Prostate gland (tissue), 2 donors: ENCODE results near the gene STRN3. TPM values are rescaled to one million over a fixed set of nuclear protein-coding genes. Genes with fewer than 3 reads are reported as not detected.
"Not testable (repeated sequence)": the region's sequence is repeated elsewhere in the genome, so short reads cannot be mapped to it uniquely, and the experiment has no call there.

Experiments
- DNase-seq: peaks from one replicate; pipeline ENCODE4 v3.0.0-alpha.2; 2019; ENCODE audit warnings: low spot score
- H3K27ac ChIP-seq, 2 donors: fragments of 200-600 bp; sonication (generic); 2 replicates each; pipeline ENCODE4 v1.5.1; 2017 to 2019
- H3K27me3 ChIP-seq: fragments of 200-600 bp; sonication (generic); replicated peaks from 2 replicates; pipeline ENCODE4 v1.5.1; 2019; ENCODE audit not compliant: insufficient read depth
- H3K36me3 ChIP-seq, 2 donors: fragments of 200-600 bp; sonication (generic); 1 replicate in 1 of 2; 2 replicates in 1 of 2; pipeline versions ENCODE4 v1.5.1 to v1.8.1; 2017 to 2019
- H3K4me1 ChIP-seq: fragments of 200-600 bp; sonication (generic); replicated peaks from 2 replicates; pipeline ENCODE4 v1.5.1; 2019
- H3K4me3 ChIP-seq, 2 donors: fragments of 200-600 bp; sonication (generic); 2 replicates each; pipeline ENCODE4 v1.5.1; 2017 to 2019
- H3K9me3 ChIP-seq: fragments of 200-600 bp; sonication (generic); 2 replicates; pipeline ENCODE4 v1.5.1; 2017
- POLR2A ChIP-seq: fragments of 450-650 bp; IDR thresholded peaks from one replicate; pipeline ENCODE4 v1.6.1; 2016; ENCODE audit warnings: antibody characterized with exemption, mild to moderate bottlenecking
- POLR2AphosphoS5 ChIP-seq: sonication (generic); formaldehyde crosslinking; IDR thresholded peaks from one replicate; pipeline ENCODE4 v1.6.1; 2017; ENCODE audit warnings: antibody characterized with exemption
- WGBS: methylation state at CpG from one replicate; pipeline ENCODE4 v1.1.5; 2018; 5-methylcytosine and 5-hydroxymethylcytosine counted together
- intact Hi-C: fragments of 100-400 bp; cut with DNase I; formaldehyde crosslinking; loops from one replicate; pipeline ENCODE4 v1.14.2; 2022
- total RNA-seq, 2 donors: library from RNA; depleted of rRNA; stranded (reverse); fragments of >200 nt; gene quantifications; one replicate each; pipeline ENCODE4 v1.1.0, GENCODE V29; 2016
- TF ChIP-seq, protein P1 (sequence below), 4 experiments: fragments of 200-600 bp in 2 of 4; fragments of 450-650 bp in 2 of 4; sonication (generic) in 2 of 4; IDR thresholded peaks; 1 replicate in 3 of 4; 2 replicates in 1 of 4; pipeline ENCODE4 v1.5.1; 2016 to 2019; ENCODE audit warnings: antibody characterized with exemption in 4 of 4, mild to moderate bottlenecking in 2 of 4, moderate library complexity in 2 of 4

STRN3 gene
- total RNA-seq, 2 donors from 2014 or later, result 25.6 to 40.5 TPM

DNA sequence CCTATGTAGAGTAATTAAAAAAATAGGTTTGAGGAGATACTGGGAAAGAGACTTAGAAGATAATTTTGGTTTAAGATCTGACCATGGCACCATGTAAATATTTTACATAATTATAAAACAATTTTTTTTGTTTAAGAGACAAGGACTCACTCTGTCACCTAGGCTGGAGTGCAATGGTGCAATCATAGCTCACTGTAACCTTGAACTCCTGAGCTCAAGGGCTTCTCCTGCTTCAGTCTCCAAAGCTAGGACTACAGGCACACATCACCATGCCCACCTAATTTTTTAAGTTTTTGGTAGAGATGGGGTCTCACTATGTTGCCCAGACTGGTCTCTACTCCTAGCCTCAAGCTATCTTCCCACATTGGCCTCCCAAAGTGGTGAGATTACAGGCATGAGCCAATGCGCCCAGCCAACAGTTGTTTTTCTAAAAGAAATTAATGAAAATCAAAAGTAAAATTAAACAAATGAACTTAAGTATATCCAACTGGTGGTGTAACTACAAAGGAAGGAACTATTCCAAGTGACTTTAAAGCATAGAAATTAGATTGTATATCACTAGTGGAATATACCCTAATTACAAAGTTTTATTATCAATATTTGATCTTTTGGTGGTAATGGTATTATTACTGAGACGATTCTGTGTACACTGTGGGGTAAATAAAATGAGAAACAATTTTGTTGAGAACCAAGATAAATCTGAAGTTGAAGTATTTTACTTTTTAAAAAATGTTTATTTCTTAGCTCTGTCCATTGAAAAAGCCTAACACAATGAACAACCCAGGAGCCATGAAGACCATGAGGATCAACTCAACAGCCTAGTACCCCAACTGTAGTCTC is 122.7 kb downstream of the STRN3 start:
- H3K36me3 ChIP-seq, result no peaks in the 10 kb centered on the region
- WGBS, result 93% methylated on average over 2 of the region's 2 CpGs

DNA sequence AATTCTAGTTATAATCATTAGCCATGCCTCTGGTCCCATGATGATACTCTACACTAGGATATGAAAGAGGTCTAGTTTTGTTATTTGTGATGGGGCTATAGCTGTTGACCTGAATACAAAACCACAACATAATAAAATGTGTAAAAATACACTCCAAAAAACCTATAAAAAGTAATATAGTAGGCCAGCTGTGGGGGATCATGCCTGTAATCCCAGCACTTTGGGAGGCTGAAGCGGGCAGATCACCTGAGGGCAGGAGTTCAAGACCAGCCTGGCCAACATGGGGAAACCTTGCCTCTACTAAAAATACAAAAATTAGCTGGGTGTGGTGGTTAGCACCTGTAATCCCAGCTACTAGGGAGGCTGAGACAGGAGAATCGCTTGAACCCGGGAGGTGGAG is 129.1 kb downstream of the STRN3 start:
- H3K9me3 ChIP-seq, H3K27me3 ChIP-seq, H3K36me3 ChIP-seq, DNase-seq, intact Hi-C loops, H3K4me3 ChIP-seq, H3K27ac ChIP-seq: not testable (repeated sequence)
- H3K4me1 ChIP-seq, result peaks cover 10% of the 10 kb centered on the region
- 65% methylated on average over 3 of the region's 3 CpGs for WGBS

More for the DNA sequence above, 122.7 kb downstream of the STRN3 start:
- Histone ChIP-seq H3K27me3 (no peaks in the 10 kb centered on the region), H3K4me3 (no peak overlapping the region), H3K27ac (no peak overlapping the region), H3K9me3 (no peaks in the 10 kb centered on the region), H3K4me1 (no peaks in the 10 kb centered on the region)
- intact Hi-C loops, result no loop called here
- TF ChIP-seq POLR2A, result no peak
- DNase-seq, result no peak

DNA sequence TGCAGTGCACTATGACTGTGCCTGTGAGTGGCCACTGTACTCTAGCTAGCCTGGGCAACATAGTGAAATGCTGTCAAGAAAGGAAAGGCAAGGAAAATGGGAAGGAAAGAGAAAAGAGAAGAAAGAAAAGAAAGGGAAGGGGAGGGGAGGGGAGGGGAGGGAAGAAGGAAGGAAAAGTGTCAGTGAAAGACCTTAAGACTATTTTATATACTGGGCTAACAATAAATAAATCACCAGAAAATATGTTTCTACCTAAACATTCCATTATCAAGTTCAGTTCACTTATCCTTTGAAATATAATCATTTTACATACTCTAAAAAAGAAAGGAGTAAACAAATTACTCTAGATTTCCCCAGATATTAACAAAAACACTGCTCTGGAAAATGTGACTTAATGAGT is 129.7 kb downstream of the STRN3 start:
- no peak for DNase-seq
- TF ChIP-seq, protein P1, sequence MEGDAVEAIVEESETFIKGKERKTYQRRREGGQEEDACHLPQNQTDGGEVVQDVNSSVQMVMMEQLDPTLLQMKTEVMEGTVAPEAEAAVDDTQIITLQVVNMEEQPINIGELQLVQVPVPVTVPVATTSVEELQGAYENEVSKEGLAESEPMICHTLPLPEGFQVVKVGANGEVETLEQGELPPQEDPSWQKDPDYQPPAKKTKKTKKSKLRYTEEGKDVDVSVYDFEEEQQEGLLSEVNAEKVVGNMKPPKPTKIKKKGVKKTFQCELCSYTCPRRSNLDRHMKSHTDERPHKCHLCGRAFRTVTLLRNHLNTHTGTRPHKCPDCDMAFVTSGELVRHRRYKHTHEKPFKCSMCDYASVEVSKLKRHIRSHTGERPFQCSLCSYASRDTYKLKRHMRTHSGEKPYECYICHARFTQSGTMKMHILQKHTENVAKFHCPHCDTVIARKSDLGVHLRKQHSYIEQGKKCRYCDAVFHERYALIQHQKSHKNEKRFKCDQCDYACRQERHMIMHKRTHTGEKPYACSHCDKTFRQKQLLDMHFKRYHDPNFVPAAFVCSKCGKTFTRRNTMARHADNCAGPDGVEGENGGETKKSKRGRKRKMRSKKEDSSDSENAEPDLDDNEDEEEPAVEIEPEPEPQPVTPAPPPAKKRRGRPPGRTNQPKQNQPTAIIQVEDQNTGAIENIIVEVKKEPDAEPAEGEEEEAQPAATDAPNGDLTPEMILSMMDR (IDR thresholded peaks at IDR 0.05), result no peak
- TF ChIP-seq POLR2AphosphoS5, result no peak
- Histone ChIP-seq H3K4me3 (no peak overlapping the region), H3K4me1 (peaks cover 10% of the 10 kb centered on the region), H3K27ac (peak overlapping the region in 1 of 2 donors; percentile 18), H3K9me3 (no peaks in the 10 kb centered on the region), H3K36me3 (no peaks in the 10 kb centered on the region), H3K27me3 (no peaks in the 10 kb centered on the region)
- intact Hi-C loops, result no loop called here

DNA sequence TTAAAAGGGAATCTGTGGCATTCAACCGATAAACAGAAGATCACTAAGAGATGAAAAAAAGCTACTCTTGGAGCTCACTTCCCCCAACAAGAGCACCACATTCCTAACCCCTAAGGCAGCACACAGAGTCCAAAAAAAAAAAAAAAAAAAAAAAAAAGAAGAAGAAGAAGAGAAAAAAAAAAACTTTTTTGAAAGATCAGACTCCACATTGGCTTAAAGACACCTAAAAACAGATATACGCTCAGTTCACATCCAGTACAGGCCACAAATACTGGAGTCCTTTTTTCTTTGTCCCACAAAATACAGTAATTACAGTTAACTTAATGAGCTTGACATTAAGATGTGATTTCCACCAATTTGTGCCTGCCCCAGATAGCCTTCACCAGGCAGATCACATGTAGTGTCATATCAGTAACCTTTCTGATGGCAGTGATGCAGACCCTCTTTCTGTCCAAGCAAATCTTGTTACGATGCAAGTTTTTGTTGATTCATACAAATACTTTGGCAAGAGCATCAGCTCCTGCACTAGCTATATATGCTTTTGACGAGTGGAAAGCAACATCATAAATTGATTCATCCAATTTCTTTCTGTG is 131.2 kb downstream of the STRN3 start:
- no peaks in the 10 kb centered on the region for H3K27me3 ChIP-seq
- no peak for DNase-seq
- H3K9me3 ChIP-seq, result no peaks in the 10 kb centered on the region
- peaks cover 10% of the 10 kb centered on the region for H3K4me1 ChIP-seq
- H3K36me3 ChIP-seq, result no peaks in the 10 kb centered on the region
- H3K27ac ChIP-seq, result no peak overlapping the region
- TF ChIP-seq, protein P1 (IDR thresholded peaks at IDR 0.05), result no peak
- TF ChIP-seq POLR2A, result no peak
- no peak for TF ChIP-seq POLR2AphosphoS5
- intact Hi-C loops, result no loop called here
- H3K4me3 ChIP-seq, result no peak overlapping the region
- WGBS, result 59% methylated on average over 4 of the region's 4 CpGs

DNA sequence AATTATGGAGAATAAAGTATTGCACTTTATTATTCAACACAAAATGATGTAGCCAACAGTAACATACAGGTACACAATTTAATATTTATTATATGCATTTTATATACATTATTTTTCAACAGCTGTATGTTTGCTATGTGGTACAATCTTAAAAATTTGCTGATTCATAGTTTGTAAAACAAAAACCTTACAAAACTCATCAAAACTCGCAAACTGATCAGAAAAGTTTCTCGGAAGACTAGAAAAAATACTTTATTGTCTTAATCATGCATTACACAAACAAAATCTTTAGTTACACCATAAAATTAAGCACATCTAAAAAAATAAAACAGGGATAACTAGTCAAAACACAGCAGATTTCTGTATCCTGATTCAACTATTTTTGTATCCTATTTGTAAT is 132.4 kb downstream of the STRN3 start:
- TF ChIP-seq, protein P1 (IDR thresholded peaks at IDR 0.05), result no peak
- no peak for TF ChIP-seq POLR2A
- TF ChIP-seq POLR2AphosphoS5, result no peak
- peaks cover 10% of the 10 kb centered on the region for H3K4me1 ChIP-seq
- 61% methylated on average over 2 of the region's 2 CpGs for WGBS
- no peak overlapping the region for H3K27ac ChIP-seq
- no peak for DNase-seq
- no peaks in the 10 kb centered on the region for H3K27me3 ChIP-seq
- intact Hi-C loops, result no loop called here
- no peaks in the 10 kb centered on the region for H3K36me3 ChIP-seq
- H3K9me3 ChIP-seq, result no peaks in the 10 kb centered on the region
- H3K4me3 ChIP-seq, result no peak overlapping the region

DNA sequence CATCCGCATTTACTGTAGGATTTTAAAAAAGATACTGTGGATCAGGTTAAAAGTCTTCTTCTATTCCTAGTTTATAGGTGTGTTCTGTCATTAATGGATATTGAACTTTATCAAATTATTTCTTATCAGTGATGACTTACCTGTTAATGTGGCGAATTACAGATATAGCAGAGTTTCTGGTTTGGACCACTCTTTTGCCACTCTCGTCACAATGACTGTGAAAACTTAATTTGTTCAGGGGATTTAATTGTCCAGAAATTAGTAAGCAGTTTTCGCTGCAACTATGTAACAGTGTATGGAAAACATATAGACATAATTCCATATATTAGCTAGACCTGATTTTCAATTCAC is 137.0 kb downstream of the STRN3 start:
- H3K36me3 ChIP-seq, result no peaks in the 10 kb centered on the region
- H3K9me3 ChIP-seq, result no peaks in the 10 kb centered on the region
- H3K4me1 ChIP-seq, result no peaks in the 10 kb centered on the region
- no peaks in the 10 kb centered on the region for H3K27me3 ChIP-seq
- TF ChIP-seq POLR2A (no peak), POLR2AphosphoS5 (no peak)
- TF ChIP-seq, protein P1 (IDR thresholded peaks at IDR 0.05), result no peak
- H3K27ac ChIP-seq, result no peak overlapping the region
- no peak for DNase-seq
- WGBS, result 72% methylated on average over 4 of the region's 4 CpGs
- H3K4me3 ChIP-seq, result no peak overlapping the region
- intact Hi-C loops, result no loop called here
